A204.1 (cell line): ENCODE results near the gene COPA.

Experiments used
- FAIRE-seq: peaks from 2 replicates; lab custom pipeline; 2012; peaks lifted over from hg19 to GRCh38; lab: Jason Lieb, UNC

COPA gene

GRCh38 chr1:160362168-160362957, 19.3 kb upstream of the COPA start:
- FAIRE-seq = no peak

GRCh38 chr1:160361814-160362167, 18.7 kb upstream of the COPA start:
- no peak for FAIRE-seq

DNA sequence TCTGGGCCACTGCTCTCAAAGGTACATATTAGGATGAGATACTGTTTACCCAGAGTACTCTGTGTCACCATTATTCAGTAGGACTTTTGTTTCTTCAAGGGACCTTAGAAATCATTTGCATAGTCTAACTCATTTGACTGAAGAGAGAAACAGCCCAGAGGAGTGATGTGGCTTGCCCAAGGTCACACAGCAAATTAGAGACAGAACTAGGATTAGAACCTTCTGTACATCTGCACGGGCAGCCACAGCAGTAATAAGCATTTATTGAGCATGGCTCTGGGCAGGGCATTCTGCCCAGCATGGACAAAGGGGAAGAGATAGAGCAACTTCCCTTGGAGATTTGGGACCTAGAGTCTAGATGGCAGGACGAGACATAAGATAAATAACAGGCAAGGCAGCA, 18.1 kb upstream of the COPA start:
- FAIRE-seq = no peak

DNA sequence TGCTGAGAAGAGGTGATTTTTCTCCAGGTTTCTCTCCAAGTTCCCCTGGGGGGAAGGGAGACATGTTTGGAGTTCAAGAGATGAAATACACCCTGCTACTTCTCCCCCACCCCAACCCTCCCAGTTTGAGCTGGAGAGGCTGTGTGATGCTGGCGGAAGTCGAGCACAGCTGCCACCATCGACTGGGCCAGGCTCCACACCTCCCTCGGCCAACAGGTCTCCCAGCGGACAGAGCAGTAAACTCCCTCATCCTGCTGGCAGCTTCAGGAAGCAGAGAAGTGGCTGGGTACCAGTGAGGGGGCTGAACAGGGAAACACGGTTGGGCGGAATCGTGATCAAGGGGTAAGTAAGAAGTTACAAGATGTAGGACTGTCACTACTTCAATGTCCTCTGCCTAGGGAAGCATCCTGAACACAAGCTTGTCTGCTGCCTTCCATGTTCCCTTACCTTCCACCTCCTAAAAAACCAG, 17.2 kb upstream of the COPA start:
- no peak for FAIRE-seq

GRCh38 chr1:160359559-160360226, 16.6 kb upstream of the COPA start:
- FAIRE-seq = no peak

DNA sequence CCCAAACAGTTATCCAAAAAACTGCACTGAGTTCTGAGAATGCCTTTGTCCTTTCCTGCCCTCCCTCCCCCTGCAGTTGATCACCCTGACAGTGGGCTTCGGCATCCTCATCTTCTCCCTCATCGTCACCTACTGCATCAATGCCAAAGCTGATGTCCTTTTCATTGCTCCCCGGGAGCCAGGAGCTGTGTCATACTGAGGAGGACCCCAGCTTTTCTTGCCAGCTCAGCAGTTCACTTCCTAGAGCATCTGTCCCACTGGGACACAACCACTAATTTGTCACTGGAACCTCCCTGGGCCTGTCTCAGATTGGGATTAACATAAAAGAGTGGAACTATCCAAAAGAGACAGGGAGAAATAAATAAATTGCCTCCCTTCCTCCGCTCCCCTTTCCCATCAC, 15.0 kb upstream of the COPA start:
- FAIRE-seq = no peak

GRCh38 chr1:160357286-160358002, 14.4 kb upstream of the COPA start:
- no peak for FAIRE-seq

DNA sequence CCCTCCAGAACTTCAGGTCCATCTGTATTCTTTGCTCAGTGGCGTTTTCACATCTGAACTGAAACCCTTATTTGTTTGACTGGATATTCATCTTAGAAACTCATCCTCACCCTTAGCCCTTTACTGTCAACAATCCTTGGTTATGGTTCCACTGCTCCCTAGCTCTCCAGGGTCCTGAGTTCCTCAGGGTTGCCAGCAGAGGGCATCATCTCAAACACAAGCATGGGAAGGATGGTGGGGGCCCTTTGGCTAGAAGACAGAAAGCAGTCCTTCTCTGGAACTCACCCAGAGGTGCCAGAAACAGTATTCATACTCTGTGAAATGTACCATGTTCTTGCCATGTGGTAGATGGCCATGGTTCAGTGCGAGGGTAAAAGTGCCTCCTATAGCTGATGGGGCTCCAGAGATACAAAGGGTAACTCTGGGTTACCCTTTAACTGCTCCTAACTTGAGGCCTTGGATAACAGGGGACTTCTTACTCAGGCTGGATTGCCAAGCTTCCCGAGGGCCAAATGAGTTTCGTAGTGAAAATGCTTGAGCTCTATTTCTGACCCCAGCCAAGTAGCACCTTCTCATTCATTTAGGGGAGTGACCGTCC, 11.4 kb upstream of the COPA start:
- FAIRE-seq = no peak

DNA sequence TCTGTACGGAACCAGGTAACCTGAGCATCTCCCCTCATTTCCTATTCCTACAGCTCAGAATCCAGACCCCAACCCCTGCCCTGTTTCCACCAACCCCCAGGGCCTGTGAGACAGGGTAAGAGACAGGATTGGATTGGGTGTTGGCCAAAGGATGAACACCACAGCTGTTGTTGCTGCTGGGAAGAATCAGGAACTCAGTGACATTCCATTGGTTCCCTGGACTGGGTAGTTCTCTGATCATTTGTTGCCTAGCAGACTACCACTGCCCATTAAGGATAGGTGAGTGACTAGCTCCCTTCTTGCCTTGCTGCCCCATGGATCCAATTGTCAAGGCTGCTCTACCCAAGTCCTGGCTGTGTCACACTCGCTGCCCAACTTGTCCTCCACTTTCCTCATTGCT, 10.2 kb upstream of the COPA start:
- no peak for FAIRE-seq

GRCh38 chr1:160352555-160352954, 9.5 kb upstream of the COPA start:
- FAIRE-seq = no peak

DNA sequence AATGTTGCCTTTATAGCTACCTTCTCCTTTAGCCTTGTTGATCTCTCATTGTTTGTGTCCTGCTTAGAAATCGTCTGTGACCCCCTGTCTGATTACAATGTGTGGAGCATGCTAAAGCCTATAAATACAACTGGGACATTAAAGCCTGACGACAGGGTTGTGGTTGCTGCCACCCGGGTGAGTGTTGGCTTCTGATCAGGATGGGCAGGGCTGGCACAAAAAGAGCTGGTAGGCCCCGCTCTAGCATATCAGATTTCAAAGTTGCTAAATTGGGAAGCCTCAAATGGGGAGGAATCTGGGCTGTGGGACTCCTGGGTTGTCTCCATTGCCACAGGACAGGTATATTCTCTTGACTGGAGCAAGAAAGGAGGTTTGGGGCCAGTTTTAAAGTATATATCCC, 8.6 kb upstream of the COPA start:
- FAIRE-seq = no peak

GRCh38 chr1:160346958-160347357, 3.9 kb upstream of the COPA start:
- no peak for FAIRE-seq

GRCh38 chr1:160346463-160346862, 3.4 kb upstream of the COPA start:
- FAIRE-seq = no peak

GRCh38 chr1:160344936-160345335, 1.9 kb upstream of the COPA start:
- no peak for FAIRE-seq

- no peak for FAIRE-seq
These were observed 1.2 kb upstream of the COPA start for GRCh38 chr1:160344241-160344640.

GRCh38 chr1:160342526-160342925, 524 bp downstream of the COPA start:
- FAIRE-seq = no peak

- FAIRE-seq = no peak
These were observed 2.2 kb downstream of the COPA start for GRCh38 chr1:160340866-160341265.

- no peak for FAIRE-seq
These were observed 2.9 kb downstream of the COPA start for GRCh38 chr1:160340146-160340545.

DNA sequence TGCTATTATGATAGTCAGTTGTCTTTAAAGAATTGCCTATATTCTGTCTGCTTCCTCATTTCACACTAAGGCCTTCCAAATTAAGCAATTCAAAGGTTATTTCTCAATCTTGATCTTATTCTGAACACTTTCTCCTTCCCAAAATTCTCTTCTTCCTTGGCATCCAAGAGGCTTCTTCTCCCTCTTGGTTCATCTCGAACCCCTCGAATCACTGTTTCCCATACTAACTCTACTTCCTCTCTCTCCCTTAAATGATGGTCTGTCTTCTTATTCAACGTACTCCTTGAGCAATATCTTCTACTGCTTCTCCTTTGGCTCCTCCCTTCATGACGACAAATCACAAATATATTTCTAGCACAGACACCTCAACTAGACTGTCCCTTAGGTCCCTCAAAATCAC, 4.5 kb downstream of the COPA start:
- no peak for FAIRE-seq

DNA sequence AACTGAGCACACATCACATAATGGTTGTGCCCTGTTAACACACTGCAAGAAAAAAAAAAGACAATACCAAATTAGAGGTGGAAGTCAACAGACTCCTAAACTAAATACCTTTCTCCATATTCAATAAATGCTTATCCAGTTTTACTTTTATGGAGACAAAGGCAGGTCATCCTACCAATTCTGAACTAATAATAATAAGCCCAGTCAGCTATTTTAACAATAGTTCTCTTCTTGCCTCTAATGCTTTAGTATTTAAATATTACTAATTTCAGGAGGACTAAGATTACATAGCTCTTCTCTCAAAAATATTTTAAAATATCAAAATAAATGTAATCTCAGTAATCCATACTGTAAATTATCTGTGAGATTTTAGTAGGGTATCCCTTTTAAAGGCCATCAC, 10.5 kb downstream of the COPA start:
- no peak for FAIRE-seq

- no peak for FAIRE-seq
These were observed 12.9 kb downstream of the COPA start for GRCh38 chr1:160330119-160330518.

GRCh38 chr1:160328184-160328583, 14.9 kb downstream of the COPA start:
- no peak for FAIRE-seq

GRCh38 chr1:160326418-160326817, 16.6 kb downstream of the COPA start:
- FAIRE-seq = no peak
